Kidney (tissue), 14 donors: ENCODE measurements around the gene ALLC. TPM values are rescaled to one million over a fixed set of nuclear protein-coding genes. Genes with fewer than 3 reads are reported as not detected.

ENCODE experiments used
- DNase-seq, 5 donors: peaks; one replicate each; pipeline ENCODE4 v3.0.0-alpha.2; 2013 to 2020
- FAIRE-seq: peaks from 2 replicates; lab custom pipeline; 2012; peaks lifted over from hg19 to GRCh38; lab: Jason Lieb, UNC
- H3K27ac ChIP-seq, 2 donors: one replicate each; pipeline ENCODE4 v1.7.0; 2013; ENCODE audit warnings: low read depth in 2 of 2, low read length in 2 of 2, inconsistent platforms in 1 of 2
- H3K27me3 ChIP-seq: one replicate; pipeline ENCODE4 v1.7.1; 2013; ENCODE audit warnings: low read length, inconsistent platforms; ENCODE audit not compliant: control insufficient read depth, insufficient read depth
- H3K36me3 ChIP-seq, 3 donors: one replicate each; pipeline versions ENCODE4 v1.7.0 to v1.7.1; 2013; ENCODE audit warnings: low read length in 3 of 3, control low read depth in 1 of 3, inconsistent platforms in 1 of 3; ENCODE audit not compliant: insufficient read depth in 3 of 3, control insufficient read depth in 2 of 3
- H3K4me1 ChIP-seq, 3 donors: one replicate each; pipeline versions ENCODE4 v1.7.0 to v1.7.1; 2013; ENCODE audit warnings: low read length in 3 of 3, inconsistent platforms in 1 of 3, low read depth in 1 of 3; ENCODE audit not compliant: control insufficient read depth in 2 of 3, insufficient read depth in 2 of 3
- H3K4me3 ChIP-seq, 3 donors: one replicate each; pipeline versions ENCODE4 v1.7.0 to v1.8.1; 2013; ENCODE audit warnings: low read length in 3 of 3, control low read depth in 1 of 3, inconsistent platforms in 1 of 3
- H3K9ac ChIP-seq, 3 donors: one replicate each; pipeline versions ENCODE4 v1.7.0 to v1.7.1; 2013; ENCODE audit warnings: low read length in 3 of 3, control low read depth in 1 of 3, inconsistent platforms in 1 of 3
- H3K9me3 ChIP-seq, 3 donors: one replicate each; pipeline versions ENCODE4 v1.7.0 to v1.7.1; 2013; ENCODE audit warnings: low read length in 3 of 3, control low read depth in 1 of 3, inconsistent platforms in 1 of 3; ENCODE audit not compliant: control insufficient read depth in 2 of 3, insufficient read depth in 1 of 3
- intact Hi-C: fragments of 100-400 bp; cut with DNase I; formaldehyde crosslinking; loops from one replicate; pipeline ENCODE4 v1.11.1; 2022
- polyA plus RNA-seq: library from polyadenylated mRNA; stranded (reverse); fragments of 350-450 nt; fragmentation: Illumina TruSeq; extraction: RNeasy Lipid Tissue Mini Kit (QIAGEN cat#74804); gene quantifications from one replicate; pipeline ENCODE4 v1.2.3, GENCODE V29; 2014; ENCODE audit warnings: low read depth, low replicate concordance; ENCODE audit not compliant: insufficient read depth
- total RNA-seq: library from RNA; stranded (reverse); fragmentation: NEBNext Ultra II Directional; extraction: Animal tissue kit (Norgen Biotek cat#: 25700); gene quantifications from one replicate; pipeline ENCODE4 v1.2.1, GENCODE V29; 2021
- TF ChIP-seq, protein P1 (sequence below): IDR thresholded peaks from 3 replicates; pipeline ENCODE4 v1.5.1; 2012; ENCODE audit warnings: mild to moderate bottlenecking, moderate library complexity, borderline replicate concordance; ENCODE audit not compliant: insufficient read depth; ENCODE audit errors: extremely low read depth
- donor health status: control.
- donor health status: control.
- donor health status: control.
- donor health status: control.
- donor health status: control.
- donor health status: DM: yes; HTN: yes; CAD: no.
- donor health status: Normal renal cell carcinoma (clear cell type).

The ALLC gene
- total and polyA plus RNA-seq, 2 donors from 2014 or later: 1.3 TPM; not detected in 1

- no peaks in the 10 kb centered on the region for H3K36me3 ChIP-seq
- DNase-seq: no peak
- no peaks in the 10 kb centered on the region for H3K27me3 ChIP-seq
- TF ChIP-seq, protein P1, sequence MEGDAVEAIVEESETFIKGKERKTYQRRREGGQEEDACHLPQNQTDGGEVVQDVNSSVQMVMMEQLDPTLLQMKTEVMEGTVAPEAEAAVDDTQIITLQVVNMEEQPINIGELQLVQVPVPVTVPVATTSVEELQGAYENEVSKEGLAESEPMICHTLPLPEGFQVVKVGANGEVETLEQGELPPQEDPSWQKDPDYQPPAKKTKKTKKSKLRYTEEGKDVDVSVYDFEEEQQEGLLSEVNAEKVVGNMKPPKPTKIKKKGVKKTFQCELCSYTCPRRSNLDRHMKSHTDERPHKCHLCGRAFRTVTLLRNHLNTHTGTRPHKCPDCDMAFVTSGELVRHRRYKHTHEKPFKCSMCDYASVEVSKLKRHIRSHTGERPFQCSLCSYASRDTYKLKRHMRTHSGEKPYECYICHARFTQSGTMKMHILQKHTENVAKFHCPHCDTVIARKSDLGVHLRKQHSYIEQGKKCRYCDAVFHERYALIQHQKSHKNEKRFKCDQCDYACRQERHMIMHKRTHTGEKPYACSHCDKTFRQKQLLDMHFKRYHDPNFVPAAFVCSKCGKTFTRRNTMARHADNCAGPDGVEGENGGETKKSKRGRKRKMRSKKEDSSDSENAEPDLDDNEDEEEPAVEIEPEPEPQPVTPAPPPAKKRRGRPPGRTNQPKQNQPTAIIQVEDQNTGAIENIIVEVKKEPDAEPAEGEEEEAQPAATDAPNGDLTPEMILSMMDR: no peak
- H3K4me1 ChIP-seq: peaks cover 0 to 2% (median 0%) of the 10 kb centered on the region in 3 donors
- intact Hi-C loops: no loop called here
- H3K9ac ChIP-seq: no peak overlapping the region
- no peak for FAIRE-seq
- H3K4me3 ChIP-seq: no peak overlapping the region
- no peaks in the 10 kb centered on the region for H3K9me3 ChIP-seq
- no peak overlapping the region for H3K27ac ChIP-seq
These were observed 50.6 kb downstream of the ALLC start for GRCh38 chr2:3708576-3708975.

- Histone ChIP-seq H3K27me3 (no peaks in the 10 kb centered on the region), H3K9ac (no peak overlapping the region), H3K4me3 (no peak overlapping the region), H3K4me1 (no peaks in the 10 kb centered on the region), H3K36me3 (no peaks in the 10 kb centered on the region), H3K9me3 (no peaks in the 10 kb centered on the region), H3K27ac (no peak overlapping the region)
- TF ChIP-seq, protein P1: no peak
- intact Hi-C loops: no loop called here
- FAIRE-seq (no peak), DNase-seq (no peak)
These were observed 51.2 kb downstream of the ALLC start for GRCh38 chr2:3709225-3709624.

DNA sequence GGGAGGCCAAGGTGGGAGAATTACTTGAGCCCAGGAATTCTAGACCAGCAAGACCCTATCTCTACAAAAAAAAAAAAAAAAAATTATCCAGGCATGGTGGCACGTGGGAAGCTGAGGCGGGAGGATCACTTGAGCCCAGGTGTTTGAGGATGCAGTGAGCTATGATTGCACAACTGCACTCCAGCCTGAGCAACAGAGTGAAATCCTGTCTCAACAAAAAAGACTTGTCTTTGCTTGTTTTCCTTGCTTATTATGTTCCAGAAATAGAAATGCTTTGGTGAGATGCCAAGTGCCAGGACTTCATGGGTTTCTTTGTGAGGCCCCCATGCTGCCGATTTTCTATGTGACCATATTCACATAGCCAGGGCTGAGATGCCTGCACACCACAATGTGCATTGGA is 54.4 kb downstream of the ALLC start:
- Histone ChIP-seq H3K9me3 (no peaks in the 10 kb centered on the region), H3K4me3 (no peak overlapping the region), H3K27me3 (no peaks in the 10 kb centered on the region), H3K4me1 (no peaks in the 10 kb centered on the region), H3K36me3 (no peaks in the 10 kb centered on the region), H3K27ac (no peak overlapping the region), H3K9ac (no peak overlapping the region)
- DNase-seq (peak in 1 of 5 donors; percentile 4), FAIRE-seq (no peak)
- intact Hi-C loops: no loop called here
- TF ChIP-seq, protein P1: no peak
